Measurements from ENCODE around the gene TRABD2B. TPM values are rescaled to one million over a fixed set of nuclear protein-coding genes. Genes with fewer than 3 reads are reported as not detected.
A peak's percentile ranks its signal among the peaks of the same experiment; 100 is the strongest.

The TRABD2B gene
- total RNA-seq, 2 donors from 2014 or later = 1.1 to 2.1 TPM

- H3K4me3 ChIP-seq = no peak overlapping the region
- TF ChIP-seq CTCF (IDR thresholded peaks at IDR 0.05) = no peak
- no peak for TF ChIP-seq POLR2A (IDR thresholded peaks at IDR 0.05)
- TF ChIP-seq POLR2AphosphoS5 (IDR thresholded peaks at IDR 0.05) = no peak
- H3K9me3 ChIP-seq = no peaks in the 10 kb centered on the region
- no peak for DNase-seq (ENCODE audit: low spot score)
- no peaks in the 10 kb centered on the region for H3K27me3 ChIP-seq (replicated peaks; ENCODE audit: insufficient read depth)
- 65% methylated on average over 12 of the region's 12 CpGs for WGBS
- H3K4me1 ChIP-seq (replicated peaks) = peaks cover 11% of the 10 kb centered on the region
- H3K27ac ChIP-seq = peak overlapping the region; percentile 33 to 54
- intact Hi-C loops (cut with DNase I) = loop anchor here (10.0 kb wide), 1 partner anchor 722 kb away; the partner anchor contains the start of gene SPATA6
- H3K36me3 ChIP-seq = no peaks in the 10 kb centered on the region
Observed at GRCh38 chr1:47752559-47752958, 244.6 kb downstream of the TRABD2B start.

GRCh38 chr1:47751996-47752451 lies 245.2 kb downstream of the TRABD2B start:
- peak overlapping the region; percentile 33 to 54 for H3K27ac ChIP-seq
- WGBS = 8% methylated on average over 15 of the region's 15 CpGs
- H3K9me3 ChIP-seq = no peaks in the 10 kb centered on the region
- no peaks in the 10 kb centered on the region for H3K36me3 ChIP-seq
- peak; percentile 50 for TF ChIP-seq POLR2AphosphoS5 (IDR thresholded peaks at IDR 0.05)
- TF ChIP-seq POLR2A (IDR thresholded peaks at IDR 0.05) = no peak
- TF ChIP-seq CTCF (IDR thresholded peaks at IDR 0.05) = peak in 1 of 4 experiments; percentile 8
- peak; percentile 68 for DNase-seq (ENCODE audit: low spot score)
- peaks cover 11% of the 10 kb centered on the region for H3K4me1 ChIP-seq (replicated peaks)
- H3K27me3 ChIP-seq (replicated peaks; ENCODE audit: insufficient read depth) = no peaks in the 10 kb centered on the region
- no peak overlapping the region for H3K4me3 ChIP-seq
- intact Hi-C loops (cut with DNase I) = loop anchor here (10.0 kb wide), 1 partner anchor 723 kb away; the partner anchor contains the start of gene SPATA6

- DNase-seq (ENCODE audit: low spot score) = no peak
- peak overlapping the region; percentile 33 to 54 for H3K27ac ChIP-seq
- intact Hi-C loops (cut with DNase I) = loop anchor here (10.0 kb wide), 1 partner anchor 724 kb away; the partner anchor contains the start of gene SPATA6
- TF ChIP-seq POLR2AphosphoS5 (IDR thresholded peaks at IDR 0.05) (peak; percentile 56), POLR2A (IDR thresholded peaks at IDR 0.05) (no peak)
- no peaks in the 10 kb centered on the region for H3K36me3 ChIP-seq
- peaks cover 11% of the 10 kb centered on the region for H3K4me1 ChIP-seq (replicated peaks)
- 52% methylated on average over 4 of the region's 4 CpGs for WGBS
- H3K9me3 ChIP-seq = no peaks in the 10 kb centered on the region
- no peak overlapping the region for H3K4me3 ChIP-seq
- H3K27me3 ChIP-seq (replicated peaks; ENCODE audit: insufficient read depth) = no peaks in the 10 kb centered on the region
Observed at GRCh38 chr1:47751193-47751592, 246.0 kb downstream of the TRABD2B start.

- DNase-seq (ENCODE audit: low spot score) = no peak
- 71% methylated on average over 8 of the region's 8 CpGs for WGBS
- intact Hi-C loops (cut with DNase I) = no loop called here
- Histone ChIP-seq H3K27me3 (replicated peaks; ENCODE audit: insufficient read depth) (no peaks in the 10 kb centered on the region), H3K27ac (no peak overlapping the region), H3K4me3 (no peak overlapping the region), H3K36me3 (no peaks in the 10 kb centered on the region), H3K9me3 (no peaks in the 10 kb centered on the region), H3K4me1 (replicated peaks) (peaks cover under 1% of the 10 kb centered on the region)
- TF ChIP-seq POLR2AphosphoS5 (IDR thresholded peaks at IDR 0.05) = no peak
- TF ChIP-seq CTCF (IDR thresholded peaks at IDR 0.05) = no peak
- TF ChIP-seq POLR2A (IDR thresholded peaks at IDR 0.05) = no peak
Observed at GRCh38 chr1:47745715-47746609, 251.2 kb downstream of the TRABD2B start.

- no peak for TF ChIP-seq CTCF (IDR thresholded peaks at IDR 0.05)
- no peak for TF ChIP-seq POLR2AphosphoS5 (IDR thresholded peaks at IDR 0.05)
- TF ChIP-seq POLR2A (IDR thresholded peaks at IDR 0.05) = no peak
- DNase-seq (ENCODE audit: low spot score) = no peak
- Histone ChIP-seq H3K27ac (no peak overlapping the region), H3K9me3 (no peaks in the 10 kb centered on the region), H3K27me3 (replicated peaks; ENCODE audit: insufficient read depth) (no peaks in the 10 kb centered on the region), H3K4me3 (no peak overlapping the region), H3K36me3 (no peaks in the 10 kb centered on the region), H3K4me1 (replicated peaks) (no peaks in the 10 kb centered on the region)
- WGBS = 79% methylated on average over 9 of the region's 9 CpGs
- intact Hi-C loops (cut with DNase I) = loop anchor here (5.0 kb wide), 1 partner anchor 319 kb away; no protein-coding TSS in a partner anchor
Observed at GRCh38 chr1:47742890-47743760, 254.1 kb downstream of the TRABD2B start.

Measured in prostate gland (tissue), 2 donors.